GM19239 (cell line): ENCODE measurements around the gene TRMT44.

ENCODE experiments used
- DNase-seq: peaks from one replicate; pipeline ENCODE4 v3.0.0; 2011; ENCODE audit warnings: low spot score; ENCODE audit not compliant: insufficient read length
- FAIRE-seq: peaks from 2 replicates; lab custom pipeline; 2011; peaks lifted over from hg19 to GRCh38; lab: Jason Lieb, UNC

Gene TRMT44

DNA sequence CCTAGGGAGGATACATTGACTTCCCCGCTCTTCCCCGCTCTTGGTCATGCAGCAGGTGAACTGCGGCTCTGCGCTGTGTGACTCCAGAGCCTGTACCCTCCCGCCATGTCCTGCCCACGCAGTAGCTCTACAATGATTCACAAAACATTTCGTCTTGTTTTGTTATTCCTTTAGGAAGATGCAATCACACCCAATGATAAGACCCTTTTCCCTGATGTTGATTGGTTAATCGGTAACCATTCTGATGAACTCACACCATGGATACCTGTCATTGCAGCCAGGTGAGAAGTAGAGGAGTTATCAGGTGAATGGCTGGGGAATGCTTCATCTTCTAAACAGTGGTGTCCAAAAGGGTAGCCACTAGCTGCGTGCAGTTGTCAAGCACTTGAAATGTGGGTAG lies 23.2 kb downstream of the TRMT44 start:
- FAIRE-seq (no peak), DNase-seq (no peak)

DNA sequence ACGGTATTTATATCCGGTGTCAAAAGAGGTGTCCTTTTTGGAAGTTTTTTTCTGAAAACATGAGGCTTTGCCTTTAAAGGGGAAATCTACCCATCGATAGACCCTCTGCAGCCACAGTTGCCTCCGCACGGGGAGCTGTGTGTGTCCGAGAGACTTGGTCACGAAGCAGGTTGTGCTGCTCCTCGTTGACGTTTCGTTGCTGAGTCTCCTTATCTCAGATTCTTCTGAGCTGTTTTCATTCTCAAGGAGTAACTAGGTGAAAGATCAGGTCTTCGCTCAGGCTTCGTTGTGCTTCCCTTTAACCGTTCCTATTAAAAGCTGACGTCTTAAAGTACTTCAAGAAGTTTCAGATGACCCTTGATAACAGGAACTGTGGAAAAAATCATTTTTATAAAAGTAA lies 23.8 kb downstream of the TRMT44 start:
- FAIRE-seq, result no peak
- no peak for DNase-seq

DNA sequence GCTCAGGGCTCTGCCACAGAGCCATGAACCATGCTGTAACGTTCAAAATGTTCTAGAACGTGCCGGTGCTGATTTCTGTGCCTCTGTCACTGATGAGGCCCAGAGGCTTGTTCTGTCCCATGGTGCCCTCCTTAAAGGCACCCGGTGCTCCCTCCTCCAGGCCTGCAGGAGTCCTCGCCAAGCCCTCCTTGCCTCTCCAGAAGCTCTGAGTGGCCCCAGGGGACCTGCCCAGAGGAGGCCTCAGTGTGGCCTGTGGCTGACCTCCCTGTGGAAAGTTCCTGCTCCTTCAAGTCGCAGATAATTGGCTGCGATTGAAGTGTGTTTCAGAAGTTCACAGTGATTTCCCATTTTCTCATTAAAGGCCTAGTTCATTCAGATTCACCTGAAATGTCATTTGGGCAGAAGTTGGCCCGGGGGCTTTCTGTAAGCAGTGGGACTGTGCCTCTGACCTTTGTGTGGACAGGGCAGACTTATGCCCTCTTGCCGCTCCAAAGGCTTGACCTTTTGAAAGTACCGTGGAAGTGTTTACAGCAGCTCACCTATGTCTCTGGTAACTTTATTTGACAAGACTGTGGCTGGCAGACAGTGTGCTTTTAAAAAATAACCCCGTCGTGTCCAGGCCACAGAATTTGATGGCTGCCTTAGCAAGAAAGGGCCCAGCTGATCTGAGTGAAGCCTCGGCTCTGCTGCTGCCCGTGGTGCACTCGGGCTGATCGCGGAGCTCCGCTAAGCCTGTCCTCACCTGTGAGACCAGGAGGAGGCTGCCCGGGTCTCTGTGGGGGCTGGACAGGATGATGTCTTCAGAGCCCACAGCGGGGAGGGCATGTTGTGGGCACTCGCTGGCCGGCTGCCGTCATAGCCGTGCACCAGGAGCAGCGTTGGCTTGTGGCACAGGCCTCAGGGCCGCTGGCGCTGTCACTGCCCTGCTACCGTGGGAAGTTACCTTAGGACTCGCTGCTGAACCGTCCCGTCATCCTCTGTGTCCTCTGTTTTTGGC lies 25.3 kb downstream of the TRMT44 start:
- FAIRE-seq (no peak), DNase-seq (no peak)

DNA sequence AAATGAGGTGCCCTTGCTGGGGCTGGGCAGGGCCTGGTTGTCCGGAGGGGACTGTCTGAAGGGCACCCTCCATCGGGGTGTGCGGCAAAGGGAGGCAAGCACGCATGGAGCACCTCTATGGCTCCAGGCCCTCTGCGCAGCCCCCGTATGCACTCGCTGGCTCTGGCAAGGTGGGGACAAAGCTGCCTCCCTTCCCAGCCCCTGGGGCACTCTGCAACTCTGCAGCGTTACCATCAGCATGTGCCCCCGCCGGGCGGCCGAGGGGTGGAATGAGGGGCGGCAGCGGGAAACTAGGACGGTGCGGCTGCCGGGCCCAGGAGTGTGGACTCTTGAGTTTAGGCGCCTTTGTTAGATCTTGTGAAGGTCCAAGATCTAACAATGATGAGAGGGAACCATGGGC lies 26.4 kb downstream of the TRMT44 start:
- FAIRE-seq (no peak), DNase-seq (no peak)

DNA sequence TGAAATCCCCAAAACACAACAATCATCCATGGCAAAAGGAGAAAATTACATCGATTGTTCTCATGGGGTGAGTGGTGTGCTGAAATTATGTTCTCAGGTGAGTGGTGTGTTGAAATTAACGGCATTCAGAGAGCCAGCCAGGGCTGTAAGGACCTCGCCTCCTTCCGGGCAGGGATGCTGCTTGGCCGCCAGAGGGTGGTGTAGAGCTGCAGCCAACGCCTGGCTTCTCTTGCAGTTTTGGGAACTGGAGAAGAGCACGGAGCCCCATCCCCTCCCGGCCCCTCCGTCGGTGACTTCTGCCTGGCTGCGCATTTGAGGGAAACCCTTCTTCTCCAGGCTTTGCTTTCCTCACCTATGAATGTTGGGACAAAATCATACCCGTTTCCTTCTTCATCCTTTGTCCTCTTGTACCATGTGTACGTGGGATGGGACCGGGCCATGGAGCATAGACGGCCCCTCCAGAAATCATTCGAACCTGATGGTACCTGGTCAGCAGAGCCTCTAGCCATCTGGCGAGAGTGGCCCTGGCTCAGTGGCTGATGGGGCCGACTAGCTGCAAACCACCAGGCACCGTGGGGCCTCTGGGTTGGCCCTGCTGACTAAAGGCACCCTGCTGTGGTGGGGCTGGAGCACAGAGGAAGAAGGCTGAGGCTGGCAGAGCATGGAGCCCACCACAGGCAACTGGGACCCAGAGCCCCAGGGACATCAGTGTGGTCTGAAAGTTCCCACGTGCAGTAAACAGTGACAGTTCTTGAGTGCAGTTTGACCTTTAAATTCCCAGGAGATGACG lies 28.4 kb downstream of the TRMT44 start:
- FAIRE-seq, result peak; percentile 78
- DNase-seq, result peak; percentile 81

DNA sequence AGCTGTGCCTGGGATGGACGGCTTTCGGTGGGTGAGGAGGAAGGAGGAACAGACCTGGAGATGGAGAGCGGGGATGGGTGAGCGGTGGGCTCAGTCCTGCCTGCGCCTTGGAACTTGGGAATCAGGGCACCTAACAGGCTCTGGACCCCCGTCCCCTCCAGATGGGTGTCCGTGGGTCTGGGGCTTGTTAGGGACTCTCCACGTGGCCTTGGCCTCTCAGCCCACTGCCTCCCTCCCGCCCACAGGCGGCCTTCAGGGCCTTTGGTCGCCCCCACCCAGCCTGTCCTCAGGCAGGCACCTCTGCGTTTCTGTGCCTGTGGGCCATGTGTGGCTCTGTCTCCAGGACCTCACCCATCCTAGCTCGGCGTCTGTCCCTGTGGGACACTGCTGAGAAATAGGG lies 29.0 kb downstream of the TRMT44 start:
- no peak for DNase-seq
- FAIRE-seq, result no peak

DNA sequence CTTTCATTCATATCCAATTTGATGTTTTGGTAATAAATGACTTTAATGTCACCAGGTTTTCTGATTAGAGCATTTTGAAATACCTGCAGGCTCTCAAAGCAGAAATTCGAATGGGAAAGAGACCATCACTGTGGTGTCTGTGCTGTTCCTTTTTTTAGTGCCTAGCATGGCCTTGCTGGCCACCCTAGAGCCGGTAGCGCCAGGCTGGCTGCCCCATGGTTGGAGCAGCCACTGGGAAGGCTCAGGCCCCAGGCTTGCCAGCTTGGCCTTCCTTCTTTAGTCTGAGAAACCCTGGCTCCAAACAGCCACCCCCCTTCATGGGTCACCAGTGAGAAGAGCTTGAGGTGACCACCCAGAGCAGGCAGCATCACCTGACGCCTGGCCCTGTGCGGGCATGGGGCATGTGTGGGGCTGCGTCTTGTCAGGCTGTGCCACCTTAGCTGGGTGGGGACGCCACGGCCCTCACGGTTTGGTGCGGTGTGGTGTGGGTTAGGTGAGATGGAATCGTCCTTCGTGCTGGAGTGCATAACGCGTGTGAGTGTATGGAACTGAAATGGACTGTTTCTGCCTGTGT lies 30.0 kb downstream of the TRMT44 start:
- FAIRE-seq, result no peak
- DNase-seq, result no peak

DNA sequence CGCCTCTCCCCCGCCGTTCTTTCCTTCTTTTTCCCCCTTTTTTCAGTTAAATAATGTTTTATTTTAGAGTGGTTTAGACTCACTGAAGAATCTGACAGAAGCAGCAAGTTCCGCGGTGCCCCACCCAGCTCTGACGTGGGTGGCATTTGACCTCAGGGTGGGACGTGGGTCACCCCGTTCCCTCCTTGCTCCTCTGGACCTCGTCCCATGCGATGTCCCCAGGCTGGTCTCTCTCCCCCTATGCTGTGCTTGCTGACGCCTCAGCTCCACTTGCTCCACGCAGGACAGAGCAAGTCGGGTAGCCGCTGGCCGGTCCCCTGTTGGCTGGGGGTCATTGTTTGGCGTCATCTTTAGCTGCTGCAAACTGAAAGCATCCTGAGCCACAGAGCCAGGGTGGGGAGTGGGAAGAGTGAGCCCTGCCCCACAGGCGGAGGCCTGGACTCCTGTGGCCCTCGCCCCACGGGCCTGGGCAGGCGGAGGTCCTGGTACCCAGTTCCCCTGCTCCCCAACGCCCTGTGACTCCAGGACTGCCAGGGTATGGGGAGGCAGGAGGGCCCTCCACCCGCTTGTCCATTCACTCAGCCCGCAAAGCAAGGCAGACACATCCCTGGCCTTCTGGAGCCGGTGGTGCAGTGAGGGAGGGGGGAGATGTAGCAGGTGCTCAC lies 30.8 kb downstream of the TRMT44 start:
- FAIRE-seq (no peak), DNase-seq (no peak)

DNA sequence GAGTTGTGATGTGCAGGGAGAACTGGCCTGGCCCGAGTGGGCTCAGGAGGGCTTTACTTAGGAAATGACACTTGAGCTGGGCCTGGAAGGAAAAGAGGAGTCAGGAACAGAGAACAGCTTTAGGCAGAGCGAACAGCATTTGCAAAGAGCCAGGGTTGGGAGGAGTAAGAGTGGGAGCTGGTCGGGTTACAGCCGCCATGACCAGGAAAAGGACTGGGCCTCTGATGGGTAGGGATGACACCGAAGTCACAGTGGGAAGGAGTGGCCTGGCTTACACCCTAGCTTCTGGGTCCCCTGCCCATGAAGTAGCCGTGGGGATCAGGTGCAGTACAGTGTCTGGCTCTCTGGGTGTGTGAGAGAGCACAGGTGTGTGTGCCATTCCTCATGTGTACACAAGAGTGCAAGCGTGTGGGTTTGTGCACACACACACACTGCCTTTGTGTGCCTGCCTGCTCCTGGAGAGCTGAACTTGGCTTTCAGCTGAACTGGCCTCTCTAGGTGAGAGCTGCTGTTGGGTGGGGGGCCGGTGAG lies 31.6 kb downstream of the TRMT44 start:
- FAIRE-seq (no peak), DNase-seq (no peak)

DNA sequence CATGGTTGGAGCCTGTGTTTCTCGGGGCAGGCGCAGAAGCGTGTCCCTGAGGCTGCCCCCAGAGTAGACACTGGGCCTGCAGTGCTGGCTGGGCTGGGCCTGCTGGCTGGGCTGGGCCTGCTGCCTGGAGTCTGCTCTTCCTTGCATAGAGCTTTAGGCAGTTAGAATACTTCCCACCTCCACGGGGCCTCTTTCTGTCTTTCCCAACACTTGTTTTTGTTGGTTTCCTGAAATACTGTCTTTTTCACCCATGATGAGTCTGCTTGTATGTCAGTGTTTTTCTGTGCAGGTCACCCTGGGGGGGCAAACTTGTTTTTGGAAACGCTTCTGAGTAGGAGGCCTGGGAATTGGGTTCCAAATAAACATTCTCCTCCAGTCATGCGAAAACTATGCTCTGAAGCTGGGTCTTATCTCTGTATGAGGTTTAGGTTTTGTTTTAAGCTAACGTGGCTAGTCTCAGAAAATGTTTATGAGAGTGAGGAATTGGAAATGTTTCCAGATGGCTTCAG lies 32.2 kb downstream of the TRMT44 start:
- DNase-seq (no peak), FAIRE-seq (no peak)

DNA sequence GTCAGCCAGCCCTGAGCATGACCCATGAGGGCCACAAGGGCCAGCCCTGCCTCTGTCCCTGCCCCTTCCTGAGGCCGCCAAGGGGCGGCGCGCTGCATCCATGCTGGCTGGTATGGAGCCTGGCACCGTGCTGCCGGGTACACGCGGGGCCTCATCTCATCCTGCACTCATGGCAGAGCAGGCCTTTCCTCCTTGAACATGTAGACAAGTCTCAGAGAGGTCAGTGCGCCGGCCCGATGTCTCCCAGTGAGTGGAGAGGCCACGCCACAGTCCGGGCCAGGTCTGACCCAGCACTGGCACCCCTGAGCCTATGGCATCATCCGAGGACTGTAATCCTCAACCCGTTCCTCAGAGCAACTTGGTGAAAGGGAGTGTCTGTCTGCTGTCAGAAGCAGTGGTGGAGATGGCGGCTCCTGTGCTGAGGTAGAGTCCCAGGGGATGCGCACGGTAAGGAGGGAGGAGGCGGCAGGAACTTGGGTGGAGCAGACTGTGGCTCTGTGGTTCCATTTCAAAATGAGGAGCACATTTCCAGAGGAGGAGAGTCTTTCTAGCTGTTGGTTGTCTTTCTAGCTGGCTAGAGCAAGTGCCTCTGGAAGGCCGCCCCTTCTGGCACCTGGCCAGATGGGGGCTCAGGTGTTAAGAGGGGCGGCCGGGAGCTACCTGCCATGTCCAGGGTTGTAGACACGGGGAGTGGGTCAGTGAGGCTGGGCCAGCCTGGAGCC lies 32.8 kb downstream of the TRMT44 start:
- FAIRE-seq, result no peak
- no peak for DNase-seq

DNA sequence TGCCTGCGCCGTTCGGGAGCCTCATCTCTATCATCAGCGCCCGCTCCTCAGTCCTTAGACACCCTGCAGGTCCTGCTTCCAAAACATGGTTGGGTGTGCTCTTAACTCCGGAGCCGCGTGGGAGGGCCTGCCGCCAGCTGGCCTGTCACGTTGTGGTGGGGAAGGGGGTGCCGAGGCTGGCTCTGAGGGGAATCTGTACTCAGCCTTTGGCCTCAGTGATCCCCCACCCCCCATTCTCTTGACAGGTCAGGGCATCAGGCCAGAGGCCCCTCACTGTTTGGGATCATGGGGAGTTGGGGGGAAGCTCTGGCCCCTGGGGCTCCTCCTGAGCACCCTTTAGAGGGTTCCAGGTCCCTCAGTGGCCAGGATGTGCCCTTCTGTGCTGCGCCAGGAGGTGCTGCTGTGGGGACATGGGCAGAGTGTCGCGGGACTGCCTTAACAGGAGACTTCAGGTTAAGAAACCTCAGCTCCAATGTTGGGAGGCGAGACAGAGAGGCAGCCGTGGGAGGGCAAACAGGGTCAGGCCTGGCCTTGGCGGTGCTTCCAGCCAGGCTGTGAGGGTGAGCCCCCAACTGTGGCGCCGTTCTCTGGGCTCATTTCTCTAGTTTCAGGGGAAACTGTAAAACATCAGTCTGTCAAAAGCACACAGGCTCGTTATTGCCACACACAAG lies 33.5 kb downstream of the TRMT44 start:
- DNase-seq, result no peak
- FAIRE-seq, result no peak

DNA sequence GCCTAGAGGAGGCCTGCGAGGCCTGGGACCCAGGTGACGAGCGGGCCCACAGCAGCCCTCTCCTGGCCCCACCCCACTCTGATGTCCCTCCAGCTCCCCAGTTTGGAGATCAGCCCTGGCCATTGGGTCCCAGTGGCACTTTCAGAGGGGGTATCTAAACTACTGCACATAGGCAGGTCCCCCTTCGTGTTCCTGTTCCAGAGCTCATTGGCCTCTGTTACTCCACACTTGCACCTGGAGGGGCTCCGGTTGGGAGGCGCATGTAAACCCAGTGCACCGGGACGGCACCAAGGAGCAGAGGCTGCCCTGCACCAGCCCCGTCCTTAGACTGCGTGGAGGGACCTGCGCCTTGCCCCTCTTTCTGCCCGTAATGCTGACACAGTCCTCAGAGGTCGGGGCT lies 34.3 kb downstream of the TRMT44 start:
- DNase-seq, result no peak
- no peak for FAIRE-seq

DNA sequence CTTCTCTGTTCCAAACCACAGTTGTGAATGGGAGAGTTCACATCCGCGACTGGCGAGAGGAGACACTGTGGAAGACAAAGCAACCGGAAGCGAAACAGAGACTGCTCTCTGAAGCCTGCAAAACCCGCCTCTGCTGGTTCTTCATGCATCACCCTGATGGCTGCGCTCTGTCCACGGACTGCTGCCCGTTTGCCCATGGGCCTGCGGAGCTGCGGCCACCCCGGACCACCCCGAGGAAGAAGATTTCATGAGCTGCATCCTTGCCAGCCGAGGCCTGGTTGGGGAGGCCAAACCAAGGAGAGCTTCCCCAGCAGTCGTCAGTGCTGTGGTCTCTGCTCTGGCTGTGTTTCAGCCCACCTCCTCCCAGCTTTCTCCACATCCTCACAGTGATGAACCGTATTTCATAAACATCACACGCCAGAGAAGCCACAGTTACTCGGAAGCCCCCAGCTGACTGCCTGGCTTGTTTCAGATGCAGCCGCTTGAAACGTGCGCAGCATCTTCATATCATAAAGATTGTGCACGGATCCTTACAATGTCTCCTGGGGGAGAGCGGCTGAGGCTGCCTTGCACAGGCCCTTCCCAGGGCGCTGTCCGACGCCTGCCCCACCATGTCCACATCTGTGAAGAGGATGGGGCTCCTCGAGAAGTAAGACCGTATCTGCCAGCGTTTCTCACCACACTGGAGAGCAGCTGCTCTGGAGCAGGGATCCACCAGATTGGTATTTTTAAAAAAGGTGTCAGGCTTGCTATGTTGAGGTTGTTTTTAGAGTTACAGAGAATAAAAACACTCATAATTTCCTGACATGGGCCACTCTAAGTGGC lies 35.4 kb downstream of the TRMT44 start:
- DNase-seq (no peak), FAIRE-seq (no peak)

DNA sequence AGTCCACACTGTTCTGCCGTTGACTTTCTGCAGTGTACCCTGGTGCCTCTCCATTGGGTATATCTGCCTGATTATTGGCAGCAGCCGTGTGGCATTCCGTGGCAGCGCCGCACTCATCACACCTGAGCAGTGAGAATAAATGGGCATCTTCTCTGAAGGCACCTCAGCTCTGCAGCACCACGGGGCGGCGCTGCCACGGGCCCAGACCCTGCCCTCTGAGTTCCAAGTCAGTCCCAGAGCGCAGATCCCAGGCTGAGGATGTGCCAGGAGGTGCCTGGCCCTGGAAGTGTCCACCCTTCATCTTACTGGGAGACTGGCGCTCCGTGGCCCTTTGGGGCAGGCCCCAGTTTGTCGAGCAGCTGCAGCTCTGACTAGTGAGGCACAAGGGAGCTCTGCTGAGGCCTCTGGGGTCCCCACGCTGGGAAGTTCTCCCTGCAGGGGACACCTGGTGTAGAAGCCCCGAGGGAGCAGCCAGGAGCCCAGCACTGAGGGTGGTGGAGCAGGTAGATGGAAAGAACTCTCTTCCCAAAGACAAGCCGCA lies 36.6 kb downstream of the TRMT44 start:
- FAIRE-seq, result no peak

DNA sequence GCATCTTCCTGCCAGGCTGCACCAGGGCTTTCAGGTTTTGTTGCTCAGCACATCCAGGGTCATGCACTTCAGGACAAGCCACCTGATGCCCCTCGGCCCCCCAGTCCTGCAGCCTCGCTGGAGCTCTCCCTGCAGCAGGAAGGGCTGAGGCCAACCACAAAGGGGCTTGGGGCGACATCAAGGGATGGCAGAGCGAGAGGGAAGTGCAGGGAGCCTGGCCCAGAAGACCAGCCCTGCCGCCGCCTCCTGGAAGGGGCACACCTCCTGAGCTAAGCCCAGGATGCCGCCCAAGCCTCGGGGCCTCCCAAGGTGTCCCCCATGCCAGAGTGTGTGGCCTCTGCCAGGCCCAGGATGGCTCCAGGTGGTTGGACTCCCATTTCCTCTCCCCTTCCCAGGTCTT lies 37.1 kb downstream of the TRMT44 start:
- no peak for DNase-seq
- no peak for FAIRE-seq

More for the DNA sequence above, 36.6 kb downstream of the TRMT44 start:
- no peak for DNase-seq

DNA sequence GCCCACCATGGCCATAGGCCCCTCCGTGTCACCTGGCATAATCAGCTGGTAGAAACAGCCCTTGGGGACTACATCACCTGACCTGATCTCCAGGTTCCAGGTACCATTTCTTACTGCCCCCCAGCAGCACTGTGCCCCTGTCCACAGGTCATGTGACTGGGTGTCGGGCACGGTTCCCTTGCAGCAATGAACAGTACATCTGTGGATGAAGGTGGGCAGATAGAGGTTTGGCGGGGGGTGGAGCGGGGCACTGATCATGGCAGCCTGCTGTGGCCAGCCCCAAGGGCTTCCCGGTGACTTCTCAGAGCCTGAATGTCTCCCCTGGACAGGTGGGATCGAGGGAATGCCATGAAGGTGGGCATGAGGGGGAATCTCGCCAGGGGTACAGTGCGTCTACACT lies 37.8 kb downstream of the TRMT44 start:
- DNase-seq, result no peak
- no peak for FAIRE-seq
